ENCODE measurements around the gene KNDC1.

KNDC1 gene

DNA sequence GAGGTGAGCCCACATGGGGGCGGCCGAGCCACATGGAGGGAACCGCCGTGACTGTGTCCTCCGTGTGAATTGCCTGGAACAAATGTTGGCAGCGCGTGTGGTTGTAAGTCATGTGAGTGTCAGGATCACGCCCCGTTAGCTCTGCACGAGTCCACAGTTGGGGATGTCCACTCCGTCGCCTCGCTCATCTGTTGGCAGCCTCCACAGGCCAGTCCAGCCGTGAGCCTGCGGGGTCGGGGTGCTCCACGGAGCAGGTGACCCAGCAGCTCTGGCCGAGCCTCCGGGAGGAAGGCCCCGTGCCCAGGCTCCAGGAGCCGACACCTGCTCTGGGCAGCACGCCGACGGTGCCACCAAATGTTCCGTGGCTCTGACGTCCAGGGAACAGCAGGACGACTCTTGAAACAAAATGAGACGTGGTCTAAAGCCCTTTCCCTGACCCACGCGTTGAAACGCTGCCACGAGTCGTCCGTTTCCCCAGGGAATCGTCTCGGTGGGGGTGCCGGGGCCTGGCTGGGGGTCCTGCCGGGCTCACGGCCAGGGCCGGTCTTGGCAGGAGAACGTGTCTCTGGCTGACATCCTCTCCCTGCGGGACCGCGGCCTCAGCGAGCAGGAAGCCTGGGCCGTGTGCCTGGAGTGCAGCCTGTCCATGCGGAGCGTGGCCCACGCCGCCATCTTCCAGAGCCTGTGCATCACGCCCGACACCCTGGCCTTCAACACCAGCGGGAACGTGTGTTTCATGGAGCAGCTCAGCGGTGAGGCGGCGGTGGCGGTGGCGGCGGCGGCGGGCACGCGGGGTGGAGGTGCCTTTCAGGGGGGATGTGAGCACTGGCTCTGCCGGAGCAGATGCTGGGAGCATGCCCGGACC is 7.0 kb downstream of the KNDC1 start:
- no peak for TF ChIP-seq TAF1 (IDR thresholded peaks at IDR 0.05; ENCODE audit: borderline replicate concordance, insufficient read depth, low read length)
- no peak for TF ChIP-seq SIN3A (IDR thresholded peaks at IDR 0.05; ENCODE audit: borderline replicate concordance, insufficient read depth, low read length)
- TF ChIP-seq, protein P1, sequence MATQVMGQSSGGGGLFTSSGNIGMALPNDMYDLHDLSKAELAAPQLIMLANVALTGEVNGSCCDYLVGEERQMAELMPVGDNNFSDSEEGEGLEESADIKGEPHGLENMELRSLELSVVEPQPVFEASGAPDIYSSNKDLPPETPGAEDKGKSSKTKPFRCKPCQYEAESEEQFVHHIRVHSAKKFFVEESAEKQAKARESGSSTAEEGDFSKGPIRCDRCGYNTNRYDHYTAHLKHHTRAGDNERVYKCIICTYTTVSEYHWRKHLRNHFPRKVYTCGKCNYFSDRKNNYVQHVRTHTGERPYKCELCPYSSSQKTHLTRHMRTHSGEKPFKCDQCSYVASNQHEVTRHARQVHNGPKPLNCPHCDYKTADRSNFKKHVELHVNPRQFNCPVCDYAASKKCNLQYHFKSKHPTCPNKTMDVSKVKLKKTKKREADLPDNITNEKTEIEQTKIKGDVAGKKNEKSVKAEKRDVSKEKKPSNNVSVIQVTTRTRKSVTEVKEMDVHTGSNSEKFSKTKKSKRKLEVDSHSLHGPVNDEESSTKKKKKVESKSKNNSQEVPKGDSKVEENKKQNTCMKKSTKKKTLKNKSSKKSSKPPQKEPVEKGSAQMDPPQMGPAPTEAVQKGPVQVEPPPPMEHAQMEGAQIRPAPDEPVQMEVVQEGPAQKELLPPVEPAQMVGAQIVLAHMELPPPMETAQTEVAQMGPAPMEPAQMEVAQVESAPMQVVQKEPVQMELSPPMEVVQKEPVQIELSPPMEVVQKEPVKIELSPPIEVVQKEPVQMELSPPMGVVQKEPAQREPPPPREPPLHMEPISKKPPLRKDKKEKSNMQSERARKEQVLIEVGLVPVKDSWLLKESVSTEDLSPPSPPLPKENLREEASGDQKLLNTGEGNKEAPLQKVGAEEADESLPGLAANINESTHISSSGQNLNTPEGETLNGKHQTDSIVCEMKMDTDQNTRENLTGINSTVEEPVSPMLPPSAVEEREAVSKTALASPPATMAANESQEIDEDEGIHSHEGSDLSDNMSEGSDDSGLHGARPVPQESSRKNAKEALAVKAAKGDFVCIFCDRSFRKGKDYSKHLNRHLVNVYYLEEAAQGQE (IDR thresholded peaks at IDR 0.05; ENCODE audit: insufficient read depth in 1 of 2, low read depth in 2 of 2, low read length in 2 of 2) = no peak
- no peak for TF ChIP-seq POLR2AphosphoS5 (IDR thresholded peaks at IDR 0.05; ENCODE audit: low read depth, low read length)
- TF ChIP-seq FOXP2 (optimal IDR thresholded peaks at IDR 0.05; ENCODE audit: borderline replicate concordance, extremely low read depth, extremely low read length, insufficient read depth) = no peak

DNA sequence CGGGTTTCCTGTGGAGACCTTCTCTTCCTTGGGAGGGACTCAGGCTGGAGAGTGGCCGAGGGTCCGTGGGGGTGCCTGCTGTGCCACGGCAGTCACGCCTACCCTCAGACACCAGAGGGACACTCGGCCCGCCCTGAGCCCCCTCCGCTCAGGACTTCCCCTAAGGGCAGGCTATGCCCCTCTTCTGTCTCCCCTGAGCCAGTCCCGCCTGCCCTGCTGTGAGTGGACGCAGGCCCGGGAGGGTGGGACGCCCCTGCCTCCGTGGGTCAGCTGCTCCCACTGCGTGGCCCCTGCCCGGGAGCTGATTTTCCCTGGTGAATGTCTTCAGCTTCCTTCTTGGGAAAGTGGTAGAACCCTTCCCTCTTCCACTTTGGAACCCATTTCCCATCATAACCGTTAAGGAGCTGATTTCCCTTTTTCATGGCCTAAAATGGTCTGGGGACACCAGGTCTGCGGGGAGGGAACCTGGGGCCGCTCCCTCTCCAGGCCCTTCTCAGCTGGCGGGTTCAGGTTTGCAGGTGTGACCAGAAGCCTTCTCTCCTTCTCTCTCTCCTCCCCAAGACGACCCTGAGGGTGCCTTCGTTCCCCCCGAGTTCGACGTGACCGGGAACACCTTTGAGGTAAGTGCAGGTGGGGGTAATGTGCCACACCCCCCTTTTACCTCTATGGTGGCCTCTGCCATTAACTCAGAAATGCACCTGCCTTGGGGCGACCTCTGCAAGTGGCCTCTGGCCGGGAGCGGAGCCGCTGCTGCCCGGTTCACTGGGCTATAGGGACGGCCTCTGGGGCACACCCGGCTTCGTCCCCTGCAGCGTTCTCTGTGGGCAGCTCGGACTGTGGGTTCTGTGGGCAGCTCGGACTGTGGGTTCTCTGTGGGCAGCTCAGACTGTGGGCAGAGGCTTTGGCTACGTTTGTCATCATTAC is 7.9 kb downstream of the KNDC1 start:
- TF ChIP-seq SIN3A (IDR thresholded peaks at IDR 0.05; ENCODE audit: borderline replicate concordance, insufficient read depth, low read length) (no peak), POLR2AphosphoS5 (IDR thresholded peaks at IDR 0.05; ENCODE audit: low read depth, low read length) (no peak), FOXP2 (optimal IDR thresholded peaks at IDR 0.05; ENCODE audit: borderline replicate concordance, extremely low read depth, extremely low read length, insufficient read depth) (no peak), TAF1 (IDR thresholded peaks at IDR 0.05; ENCODE audit: borderline replicate concordance, insufficient read depth, low read length) (no peak)
- TF ChIP-seq, protein P1 (IDR thresholded peaks at IDR 0.05; ENCODE audit: insufficient read depth in 1 of 2, low read depth in 2 of 2, low read length in 2 of 2) = no peak

DNA sequence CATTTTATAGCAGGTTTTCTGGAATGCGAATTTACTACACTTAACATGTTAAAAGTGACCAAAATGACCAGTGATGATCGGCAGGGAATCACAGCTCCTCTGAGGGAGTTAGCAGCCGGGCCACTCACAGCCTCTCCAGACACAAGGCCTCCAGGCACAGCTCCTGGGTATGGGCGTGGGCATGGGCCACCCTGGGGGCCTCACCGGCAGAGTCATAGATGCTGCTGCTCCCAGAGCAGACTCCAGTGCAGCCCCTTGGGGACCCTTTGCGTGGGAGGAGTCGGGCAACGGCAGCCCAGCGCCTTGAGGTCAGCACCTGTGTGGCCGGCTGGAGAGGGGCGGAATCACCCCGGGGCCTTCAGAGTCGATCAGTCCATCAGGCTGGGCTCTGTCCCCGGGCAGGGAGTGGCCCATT is 8.6 kb downstream of the KNDC1 start:
- TF ChIP-seq POLR2AphosphoS5 (IDR thresholded peaks at IDR 0.05; ENCODE audit: low read depth, low read length) = no peak
- TF ChIP-seq TAF1 (IDR thresholded peaks at IDR 0.05; ENCODE audit: borderline replicate concordance, insufficient read depth, low read length) = no peak
- TF ChIP-seq FOXP2 (optimal IDR thresholded peaks at IDR 0.05; ENCODE audit: borderline replicate concordance, extremely low read depth, extremely low read length, insufficient read depth) = no peak
- TF ChIP-seq, protein P1 (IDR thresholded peaks at IDR 0.05; ENCODE audit: insufficient read depth in 1 of 2, low read depth in 2 of 2, low read length in 2 of 2) = no peak
- TF ChIP-seq SIN3A (IDR thresholded peaks at IDR 0.05; ENCODE audit: borderline replicate concordance, insufficient read depth, low read length) = no peak

DNA sequence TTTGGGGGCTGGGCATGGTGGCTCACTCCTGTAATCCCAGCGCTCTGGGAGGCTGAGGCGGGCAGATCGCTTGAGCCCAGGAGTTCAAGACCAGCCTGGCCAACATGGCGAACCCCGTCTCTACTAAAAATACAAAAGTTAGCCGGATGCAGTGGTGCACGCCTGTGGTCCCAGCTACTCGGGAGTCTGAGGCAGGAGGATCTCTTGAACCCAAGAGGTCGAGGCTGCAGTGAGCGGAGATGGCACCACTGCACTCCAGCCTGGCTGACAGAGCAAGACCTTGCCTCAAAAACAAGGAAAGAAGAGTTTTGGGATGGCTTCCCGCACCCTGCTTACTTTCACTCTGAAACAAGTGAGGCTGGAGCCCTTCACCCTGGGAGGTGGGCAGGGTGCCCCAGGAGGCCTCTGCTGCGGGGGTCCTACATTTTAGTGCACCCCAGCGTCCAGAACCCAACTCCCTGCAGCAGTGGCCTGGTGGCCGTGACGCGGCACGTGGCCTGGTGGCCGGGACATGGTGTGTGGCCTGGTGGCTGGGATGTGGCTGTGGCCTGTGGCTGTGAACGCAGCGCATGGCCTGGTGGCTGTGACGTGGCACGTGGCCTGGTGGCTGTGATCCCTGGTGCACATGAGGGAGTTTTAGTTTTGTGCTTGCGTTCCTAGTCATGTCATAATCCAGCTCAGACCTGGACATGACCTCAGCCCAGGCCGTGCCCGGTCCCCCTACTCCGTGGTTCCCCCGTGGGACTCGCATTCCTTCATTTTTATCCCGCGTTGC is 9.3 kb downstream of the KNDC1 start:
- TF ChIP-seq, protein P1 (IDR thresholded peaks at IDR 0.05; ENCODE audit: insufficient read depth in 1 of 2, low read depth in 2 of 2, low read length in 2 of 2) = no peak
- TF ChIP-seq TAF1 (IDR thresholded peaks at IDR 0.05; ENCODE audit: borderline replicate concordance, insufficient read depth, low read length) (no peak), POLR2AphosphoS5 (IDR thresholded peaks at IDR 0.05; ENCODE audit: low read depth, low read length) (no peak), FOXP2 (optimal IDR thresholded peaks at IDR 0.05; ENCODE audit: borderline replicate concordance, extremely low read depth, extremely low read length, insufficient read depth) (no peak), SIN3A (IDR thresholded peaks at IDR 0.05; ENCODE audit: borderline replicate concordance, insufficient read depth, low read length) (no peak)
